Measurements from ENCODE around the gene TTC4.

DNA sequence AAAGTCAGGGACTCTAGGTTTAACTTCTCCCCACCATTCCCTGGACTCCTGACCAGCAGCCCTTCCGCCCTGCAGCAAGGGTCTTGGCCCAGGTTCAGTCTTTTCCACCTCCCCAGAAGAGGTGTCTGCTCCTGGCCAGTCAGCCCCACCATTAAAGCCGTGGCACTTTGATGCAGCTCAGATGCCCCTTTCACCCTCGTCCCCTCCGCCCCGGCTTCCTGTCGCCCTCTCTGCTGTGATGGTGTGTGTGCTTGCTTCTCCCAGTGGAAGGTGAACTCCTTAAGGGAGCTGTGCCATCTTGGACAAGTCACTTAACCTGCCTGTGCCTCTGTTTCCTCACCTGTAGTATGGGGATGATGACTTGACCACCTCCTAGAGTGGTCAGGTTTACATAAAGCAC lies 17.8 kb upstream of the TTC4 start:
- TF ChIP-seq, protein P1, sequence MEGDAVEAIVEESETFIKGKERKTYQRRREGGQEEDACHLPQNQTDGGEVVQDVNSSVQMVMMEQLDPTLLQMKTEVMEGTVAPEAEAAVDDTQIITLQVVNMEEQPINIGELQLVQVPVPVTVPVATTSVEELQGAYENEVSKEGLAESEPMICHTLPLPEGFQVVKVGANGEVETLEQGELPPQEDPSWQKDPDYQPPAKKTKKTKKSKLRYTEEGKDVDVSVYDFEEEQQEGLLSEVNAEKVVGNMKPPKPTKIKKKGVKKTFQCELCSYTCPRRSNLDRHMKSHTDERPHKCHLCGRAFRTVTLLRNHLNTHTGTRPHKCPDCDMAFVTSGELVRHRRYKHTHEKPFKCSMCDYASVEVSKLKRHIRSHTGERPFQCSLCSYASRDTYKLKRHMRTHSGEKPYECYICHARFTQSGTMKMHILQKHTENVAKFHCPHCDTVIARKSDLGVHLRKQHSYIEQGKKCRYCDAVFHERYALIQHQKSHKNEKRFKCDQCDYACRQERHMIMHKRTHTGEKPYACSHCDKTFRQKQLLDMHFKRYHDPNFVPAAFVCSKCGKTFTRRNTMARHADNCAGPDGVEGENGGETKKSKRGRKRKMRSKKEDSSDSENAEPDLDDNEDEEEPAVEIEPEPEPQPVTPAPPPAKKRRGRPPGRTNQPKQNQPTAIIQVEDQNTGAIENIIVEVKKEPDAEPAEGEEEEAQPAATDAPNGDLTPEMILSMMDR (conservative IDR thresholded peaks at IDR 0.05; ENCODE audit: low read depth, low read length): no peak
- no peak for TF ChIP-seq EZH2 (IDR thresholded peaks at IDR 0.05; ENCODE audit: borderline replicate concordance, low read depth, low read length, poor library complexity, severe bottlenecking)
